Measurements from ENCODE around the gene RDX. TPM values are rescaled to one million over a fixed set of nuclear protein-coding genes. Genes with fewer than 3 reads are reported as not detected.
A peak's percentile ranks its signal among the peaks of the same experiment; 100 is the strongest.

RDX gene
- total RNA-seq, 2 donors from 2014 or later = 121 to 127 TPM

DNA sequence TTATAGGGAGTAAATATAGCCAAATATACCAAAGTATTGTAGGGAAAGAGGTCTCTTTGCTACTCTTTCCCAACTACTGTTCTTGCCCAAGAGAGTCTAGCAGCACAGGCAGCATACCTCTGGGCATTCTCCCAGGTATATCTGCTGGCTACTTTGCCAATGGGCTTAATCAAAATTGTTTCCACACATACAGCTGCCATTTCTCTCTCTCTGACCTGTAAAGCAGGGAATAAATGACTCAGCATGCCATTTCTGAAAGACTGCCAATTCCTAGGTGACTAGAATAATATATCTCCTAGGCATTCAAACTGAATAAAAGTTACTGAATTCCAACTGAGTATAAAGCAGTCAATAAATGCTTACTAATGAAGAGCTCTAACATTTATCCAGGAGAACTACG is 44.6 kb downstream of the RDX start:
- H3K4me3 ChIP-seq (ENCODE audit: low read length) = no peak overlapping the region
- Mint-ChIP-seq H3K4me1 (peaks cover 4% of the 10 kb centered on the region), H3K36me3 (ENCODE audit: low read depth) (peaks cover 44% of the 10 kb centered on the region), H3K27ac (no peak overlapping the region), H3K4me3 (no peak overlapping the region), H3K27me3 (ENCODE audit: insufficient read depth) (no peaks in the 10 kb centered on the region), H3K9me3 (no peaks in the 10 kb centered on the region)
- WGBS, 2 experiments (ENCODE audit: insufficient coverage in 1 of 2, insufficient read length in 1 of 2) = 83 to 90% methylated on average over 1 of the region's 1 CpG
- H3K9me3 ChIP-seq (ENCODE audit: control insufficient read depth, low read length) = no peaks in the 10 kb centered on the region
- DNase-seq = no peak
- H3K27me3 ChIP-seq (ENCODE audit: control insufficient read depth, insufficient read depth, low read length, poor library complexity, severe bottlenecking) = no peaks in the 10 kb centered on the region
- H3K36me3 ChIP-seq (ENCODE audit: control insufficient read depth, insufficient read depth, low read length) = peaks cover 96% of the 10 kb centered on the region
- H3K9ac ChIP-seq (ENCODE audit: extremely low read depth, low read length, poor library complexity, severe bottlenecking) = no peak overlapping the region
- H3K4me1 ChIP-seq (ENCODE audit: control insufficient read depth, insufficient read depth, low read length) = peaks cover 3% of the 10 kb centered on the region
- TF ChIP-seq, protein P1, sequence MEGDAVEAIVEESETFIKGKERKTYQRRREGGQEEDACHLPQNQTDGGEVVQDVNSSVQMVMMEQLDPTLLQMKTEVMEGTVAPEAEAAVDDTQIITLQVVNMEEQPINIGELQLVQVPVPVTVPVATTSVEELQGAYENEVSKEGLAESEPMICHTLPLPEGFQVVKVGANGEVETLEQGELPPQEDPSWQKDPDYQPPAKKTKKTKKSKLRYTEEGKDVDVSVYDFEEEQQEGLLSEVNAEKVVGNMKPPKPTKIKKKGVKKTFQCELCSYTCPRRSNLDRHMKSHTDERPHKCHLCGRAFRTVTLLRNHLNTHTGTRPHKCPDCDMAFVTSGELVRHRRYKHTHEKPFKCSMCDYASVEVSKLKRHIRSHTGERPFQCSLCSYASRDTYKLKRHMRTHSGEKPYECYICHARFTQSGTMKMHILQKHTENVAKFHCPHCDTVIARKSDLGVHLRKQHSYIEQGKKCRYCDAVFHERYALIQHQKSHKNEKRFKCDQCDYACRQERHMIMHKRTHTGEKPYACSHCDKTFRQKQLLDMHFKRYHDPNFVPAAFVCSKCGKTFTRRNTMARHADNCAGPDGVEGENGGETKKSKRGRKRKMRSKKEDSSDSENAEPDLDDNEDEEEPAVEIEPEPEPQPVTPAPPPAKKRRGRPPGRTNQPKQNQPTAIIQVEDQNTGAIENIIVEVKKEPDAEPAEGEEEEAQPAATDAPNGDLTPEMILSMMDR (conservative IDR thresholded peaks at IDR 0.05) = no peak
- H3K27ac ChIP-seq (ENCODE audit: low read depth, low read length) = no peak overlapping the region

GRCh38 chr11:110250168-110250567 is 46.2 kb downstream of the RDX start:
- H3K27ac ChIP-seq (ENCODE audit: low read depth, low read length) = no peak overlapping the region
- peaks cover 4% of the 10 kb centered on the region for H3K4me1 Mint-ChIP-seq

DNA sequence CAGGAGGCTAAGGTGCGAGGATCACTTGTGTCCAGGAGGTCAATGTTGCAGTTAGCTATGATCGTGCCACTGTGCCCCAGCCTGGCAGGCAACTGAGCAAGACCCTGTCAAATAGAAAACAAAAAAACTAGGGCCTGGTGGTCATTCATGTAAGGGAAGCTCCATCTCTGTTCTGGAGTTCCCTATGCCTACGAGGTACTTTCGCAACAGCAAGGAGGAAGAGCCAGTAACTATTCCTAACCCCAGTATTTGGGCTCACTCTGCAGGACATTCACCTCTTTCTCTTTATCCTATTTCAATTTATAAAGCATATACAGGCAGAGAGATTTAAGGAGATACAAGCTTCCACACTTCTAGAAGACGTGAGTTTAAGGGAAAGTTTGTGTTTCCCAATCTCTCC is 46.6 kb downstream of the RDX start:
- no peaks in the 10 kb centered on the region for H3K9me3 ChIP-seq (ENCODE audit: control insufficient read depth, low read length)
- 94 to 100% methylated on average over 4 to 5 of the region's 5 CpGs for WGBS, 2 experiments (ENCODE audit: insufficient coverage in 1 of 2, insufficient read length in 1 of 2)
- peaks cover 97% of the 10 kb centered on the region for H3K36me3 ChIP-seq (ENCODE audit: control insufficient read depth, insufficient read depth, low read length)
- TF ChIP-seq, protein P1 (conservative IDR thresholded peaks at IDR 0.05) = no peak
- DNase-seq = no peak
- Mint-ChIP-seq H3K27me3 (ENCODE audit: insufficient read depth) (no peaks in the 10 kb centered on the region), H3K4me1 (peaks cover 4% of the 10 kb centered on the region), H3K36me3 (ENCODE audit: low read depth) (peaks cover 42% of the 10 kb centered on the region), H3K27ac (peak overlapping the region; percentile 8), H3K4me3 (no peak overlapping the region), H3K9me3 (no peaks in the 10 kb centered on the region)
- H3K4me3 ChIP-seq (ENCODE audit: low read length) = no peak overlapping the region
- H3K9ac ChIP-seq (ENCODE audit: extremely low read depth, low read length, poor library complexity, severe bottlenecking) = no peak overlapping the region
- no peak overlapping the region for H3K27ac ChIP-seq (ENCODE audit: low read depth, low read length)
- no peaks in the 10 kb centered on the region for H3K27me3 ChIP-seq (ENCODE audit: control insufficient read depth, insufficient read depth, low read length, poor library complexity, severe bottlenecking)
- H3K4me1 ChIP-seq (ENCODE audit: control insufficient read depth, insufficient read depth, low read length) = peaks cover 3% of the 10 kb centered on the region

More at GRCh38 chr11:110250168-110250567, 46.2 kb downstream of the RDX start:
- Histone ChIP-seq H3K36me3 (ENCODE audit: control insufficient read depth, insufficient read depth, low read length) (peaks cover 96% of the 10 kb centered on the region), H3K9me3 (ENCODE audit: control insufficient read depth, low read length) (no peaks in the 10 kb centered on the region), H3K4me1 (ENCODE audit: control insufficient read depth, insufficient read depth, low read length) (peaks cover 3% of the 10 kb centered on the region), H3K27me3 (ENCODE audit: control insufficient read depth, insufficient read depth, low read length, poor library complexity, severe bottlenecking) (no peaks in the 10 kb centered on the region), H3K4me3 (ENCODE audit: low read length) (no peak overlapping the region), H3K9ac (ENCODE audit: extremely low read depth, low read length, poor library complexity, severe bottlenecking) (no peak overlapping the region)
- Mint-ChIP-seq H3K27ac (peak overlapping the region; percentile 8), H3K9me3 (no peaks in the 10 kb centered on the region), H3K27me3 (ENCODE audit: insufficient read depth) (no peaks in the 10 kb centered on the region), H3K4me3 (no peak overlapping the region), H3K36me3 (ENCODE audit: low read depth) (peaks cover 43% of the 10 kb centered on the region)
- WGBS, 2 experiments (ENCODE audit: insufficient coverage in 1 of 2, insufficient read length in 1 of 2) = 92 to 96% methylated on average over 2 of the region's 2 CpGs
- DNase-seq = no peak
- TF ChIP-seq, protein P1 (conservative IDR thresholded peaks at IDR 0.05) = no peak
